ENCODE measurements around the gene SLC9C2. TPM values are rescaled to one million over a fixed set of nuclear protein-coding genes. Genes with fewer than 3 reads are reported as not detected.

The SLC9C2 gene
- polyA plus RNA-seq, 1 donor from 2014 or later, result 0.31 TPM

GRCh38 chr1:173562813-173563212 lies 40.1 kb downstream of the SLC9C2 start:
- H3K9me3 ChIP-seq (ENCODE audit: low read length), result no peaks in the 10 kb centered on the region
- H3K9me2 ChIP-seq (ENCODE audit: insufficient read depth, low read length), result no peaks in the 10 kb centered on the region
- H3F3A ChIP-seq (ENCODE audit: insufficient read depth, low read length, poor library complexity, severe bottlenecking), result no peaks in the 10 kb centered on the region
- TF ChIP-seq SMC3 (conservative IDR thresholded peaks at IDR 0.05; ENCODE audit: poor library complexity) (no peak), MXI1 (conservative IDR thresholded peaks at IDR 0.05; ENCODE audit: poor library complexity, severe bottlenecking) (no peak), TAF1 (IDR thresholded peaks at IDR 0.05; ENCODE audit: low read depth) (no peak), RAD21 (conservative IDR thresholded peaks at IDR 0.05) (no peak), EZH2 (IDR thresholded peaks at IDR 0.05; ENCODE audit: borderline replicate concordance, insufficient read depth, low read length, poor library complexity, severe bottlenecking) (no peak), REST (IDR thresholded peaks at IDR 0.05; ENCODE audit: borderline replicate concordance) (no peak), EP300 (conservative IDR thresholded peaks at IDR 0.05; ENCODE audit: poor library complexity, severe bottlenecking) (no peak), POLR2AphosphoS5 (IDR thresholded peaks at IDR 0.05) (no peak), CTCF (IDR thresholded peaks at IDR 0.05; ENCODE audit: poor library complexity, severe bottlenecking) (no peak)
- H3K36me3 ChIP-seq (ENCODE audit: insufficient read depth, low read length), result no peaks in the 10 kb centered on the region
- H3K4me3 ChIP-seq (ENCODE audit: low read length), result no peak overlapping the region
- no peaks in the 10 kb centered on the region for H3K79me2 ChIP-seq (replicated peaks; ENCODE audit: insufficient read depth, low read length)
- H3K4me2 ChIP-seq (ENCODE audit: low read length), result no peak overlapping the region
- H4K20me1 ChIP-seq (ENCODE audit: insufficient read depth), result no peaks in the 10 kb centered on the region
- no peak overlapping the region for H3K9ac ChIP-seq (ENCODE audit: low read length)
- H2AFZ ChIP-seq (ENCODE audit: low read depth, low read length), result no peak overlapping the region
- H3K27ac ChIP-seq (ENCODE audit: low read length), result no peak overlapping the region
- H3K27me3 ChIP-seq (ENCODE audit: insufficient read depth, low read depth, low read length), result no peaks in the 10 kb centered on the region

GRCh38 chr1:173561263-173561662 lies 41.6 kb downstream of the SLC9C2 start:
- Histone ChIP-seq H4K20me1 (ENCODE audit: insufficient read depth) (no peaks in the 10 kb centered on the region), H3K79me2 (replicated peaks; ENCODE audit: insufficient read depth, low read length) (no peaks in the 10 kb centered on the region), H3K9me3 (ENCODE audit: low read length) (no peaks in the 10 kb centered on the region), H3K36me3 (ENCODE audit: insufficient read depth, low read length) (no peaks in the 10 kb centered on the region), H3K9ac (ENCODE audit: low read length) (no peak overlapping the region), H3K27ac (ENCODE audit: low read length) (no peak overlapping the region), H3K4me2 (ENCODE audit: low read length) (no peak overlapping the region), H2AFZ (ENCODE audit: low read depth, low read length) (no peak overlapping the region), H3F3A (ENCODE audit: insufficient read depth, low read length, poor library complexity, severe bottlenecking) (no peaks in the 10 kb centered on the region), H3K9me2 (ENCODE audit: insufficient read depth, low read length) (no peaks in the 10 kb centered on the region), H3K27me3 (ENCODE audit: insufficient read depth, low read depth, low read length) (no peaks in the 10 kb centered on the region), H3K4me3 (ENCODE audit: low read length) (no peak overlapping the region)
- no peak for TF ChIP-seq SMC3 (conservative IDR thresholded peaks at IDR 0.05; ENCODE audit: poor library complexity)
- TF ChIP-seq MXI1 (conservative IDR thresholded peaks at IDR 0.05; ENCODE audit: poor library complexity, severe bottlenecking), result no peak
- no peak for TF ChIP-seq EP300 (conservative IDR thresholded peaks at IDR 0.05; ENCODE audit: poor library complexity, severe bottlenecking)
- no peak for TF ChIP-seq RAD21 (conservative IDR thresholded peaks at IDR 0.05)
- TF ChIP-seq POLR2AphosphoS5 (IDR thresholded peaks at IDR 0.05), result no peak
- no peak for TF ChIP-seq CTCF (IDR thresholded peaks at IDR 0.05; ENCODE audit: poor library complexity, severe bottlenecking)
- no peak for TF ChIP-seq EZH2 (IDR thresholded peaks at IDR 0.05; ENCODE audit: borderline replicate concordance, insufficient read depth, low read length, poor library complexity, severe bottlenecking)
- TF ChIP-seq REST (IDR thresholded peaks at IDR 0.05; ENCODE audit: borderline replicate concordance), result no peak
- TF ChIP-seq TAF1 (IDR thresholded peaks at IDR 0.05; ENCODE audit: low read depth), result no peak

Measured in neural cell (in vitro differentiated cells).